Germinal center (tissue), 1 donor: Measurements from ENCODE around the gene SLC16A6.
"Not testable (repeated sequence)": the region's sequence is repeated elsewhere in the genome, so short reads cannot be mapped to it uniquely, and the experiment has no call there.

ENCODE experiments used
- DNase-seq: peaks from one replicate; pipeline ENCODE4 v3.0.0; 2012; ENCODE audit warnings: mixed read lengths, low spot score

SLC16A6 gene

DNA sequence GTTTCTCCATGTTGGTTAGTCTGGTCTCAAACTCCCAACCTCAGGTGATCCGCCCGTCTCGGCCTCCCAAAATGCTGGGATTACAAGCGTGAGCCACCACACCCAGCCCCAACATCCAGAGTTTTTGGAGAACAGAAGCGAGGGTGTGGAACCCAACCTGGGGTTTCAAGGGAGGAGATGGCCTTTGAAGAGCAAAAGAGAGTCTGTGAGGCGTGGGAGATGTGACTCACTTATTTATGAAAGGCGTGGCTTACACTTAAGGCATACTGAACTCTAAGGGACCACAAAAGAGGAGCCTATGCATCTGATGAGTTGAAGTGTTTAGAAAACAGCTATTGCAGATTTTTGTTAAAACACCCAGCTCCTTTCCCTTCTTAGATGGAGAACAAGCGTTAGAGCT, 19.2 kb upstream of the SLC16A6 start:
- DNase-seq: no peak

DNA sequence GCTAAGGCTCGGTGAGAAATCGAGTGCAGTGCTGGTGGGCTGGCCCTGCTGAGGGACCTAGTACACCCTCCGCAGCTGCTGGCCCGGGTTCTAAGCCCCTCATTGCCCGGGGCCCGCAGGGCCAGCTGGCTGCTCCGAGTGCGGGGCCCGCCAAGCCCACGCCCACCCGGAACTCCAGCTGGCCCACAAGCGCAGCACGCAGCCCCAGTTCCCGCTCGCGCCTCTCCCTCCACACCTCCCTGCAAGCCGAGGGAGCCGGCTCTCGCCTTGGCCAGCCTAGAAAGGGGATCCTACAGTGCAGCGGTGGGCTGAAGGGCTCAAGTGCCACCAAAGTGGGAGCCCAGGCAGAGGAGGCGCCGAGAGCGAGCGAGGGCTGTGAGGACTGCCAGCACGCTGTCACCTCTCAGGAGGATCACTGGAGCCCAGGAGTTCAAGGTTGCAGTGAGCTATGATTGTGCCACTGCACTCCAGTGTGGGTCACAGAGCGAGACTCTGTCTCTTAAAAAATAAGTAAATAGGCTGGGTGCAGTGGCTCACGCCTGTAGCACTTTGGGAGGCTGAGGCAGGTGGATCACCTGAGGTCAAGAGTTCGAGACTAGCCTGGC, 18.2 kb upstream of the SLC16A6 start:
- not testable (repeated sequence) for DNase-seq

DNA sequence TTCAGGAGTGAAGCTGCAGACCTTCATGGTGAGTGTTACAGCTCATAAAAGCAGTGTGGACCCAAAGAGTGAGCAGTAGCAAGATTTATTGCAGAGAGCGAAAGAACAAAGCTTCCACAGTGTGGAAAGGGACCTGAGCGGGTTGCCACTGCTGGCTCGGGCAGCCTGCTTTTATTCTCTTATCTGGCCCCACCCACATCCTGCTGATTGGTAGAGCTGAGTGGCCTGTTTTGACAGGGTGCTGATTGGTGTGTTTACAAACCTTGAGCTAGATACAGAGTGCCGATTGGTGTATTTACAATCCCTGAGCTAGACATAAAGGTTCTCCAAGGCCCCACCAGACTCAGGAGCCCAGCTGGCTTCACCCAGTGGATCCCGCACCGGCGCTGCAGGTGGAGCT, 17.6 kb upstream of the SLC16A6 start:
- not testable (repeated sequence) for DNase-seq

DNA sequence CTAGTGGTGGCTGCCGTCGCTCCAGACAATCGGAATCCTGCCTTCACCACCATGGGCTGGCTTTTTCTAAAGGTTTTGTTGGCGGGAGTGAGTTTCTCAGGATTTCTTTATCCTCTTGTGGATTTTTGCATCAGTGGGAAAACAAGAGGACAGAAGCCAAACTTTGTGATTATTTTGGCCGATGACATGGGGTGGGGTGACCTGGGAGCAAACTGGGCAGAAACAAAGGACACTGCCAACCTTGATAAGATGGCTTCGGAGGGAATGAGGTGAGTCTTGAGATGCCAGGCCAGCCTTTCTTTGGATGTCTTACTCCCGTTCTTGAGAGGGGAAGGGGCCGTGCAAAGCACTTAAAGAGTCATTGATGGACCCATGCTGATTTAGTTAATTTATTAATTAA, 16.5 kb upstream of the SLC16A6 start:
- no peak for DNase-seq

DNA sequence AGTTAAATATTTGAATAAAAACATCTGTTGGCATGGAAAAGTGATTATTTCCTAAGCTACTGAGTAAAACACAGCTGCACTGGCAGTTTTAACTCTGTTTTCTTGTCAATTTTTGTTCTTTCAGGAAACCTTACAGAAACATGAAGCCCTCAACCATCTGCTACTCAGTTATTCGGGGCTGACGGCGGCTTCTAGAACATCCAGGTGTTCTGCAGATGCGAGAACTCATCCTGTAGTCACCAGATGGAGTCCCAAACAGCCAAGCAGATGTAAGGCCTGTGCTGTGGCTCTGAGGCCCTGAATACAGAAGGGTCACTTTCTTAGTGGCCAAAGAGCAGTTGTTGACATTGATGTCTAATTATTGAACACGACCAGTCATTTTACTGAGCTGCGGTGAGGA, 15.9 kb upstream of the SLC16A6 start:
- no peak for DNase-seq

DNA sequence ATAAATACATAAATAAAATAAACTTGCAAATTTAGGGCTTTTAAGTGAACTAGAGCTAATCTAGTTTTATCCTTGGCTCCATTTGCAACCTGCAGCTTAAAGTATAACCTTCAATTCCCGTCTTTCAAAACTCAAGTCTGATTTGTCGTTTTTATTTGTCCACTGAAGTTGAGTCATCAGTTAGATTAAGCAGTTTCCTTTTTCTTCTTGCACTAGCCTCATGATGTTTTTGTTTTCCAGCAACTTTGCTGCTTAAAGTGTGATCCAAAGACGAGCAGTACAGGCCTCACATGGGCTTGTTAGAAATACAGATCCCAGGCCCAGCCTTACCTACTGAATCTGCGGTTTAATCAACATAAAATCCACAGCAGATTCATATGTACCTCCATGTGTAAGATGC, 14.2 kb upstream of the SLC16A6 start:
- no peak for DNase-seq

DNA sequence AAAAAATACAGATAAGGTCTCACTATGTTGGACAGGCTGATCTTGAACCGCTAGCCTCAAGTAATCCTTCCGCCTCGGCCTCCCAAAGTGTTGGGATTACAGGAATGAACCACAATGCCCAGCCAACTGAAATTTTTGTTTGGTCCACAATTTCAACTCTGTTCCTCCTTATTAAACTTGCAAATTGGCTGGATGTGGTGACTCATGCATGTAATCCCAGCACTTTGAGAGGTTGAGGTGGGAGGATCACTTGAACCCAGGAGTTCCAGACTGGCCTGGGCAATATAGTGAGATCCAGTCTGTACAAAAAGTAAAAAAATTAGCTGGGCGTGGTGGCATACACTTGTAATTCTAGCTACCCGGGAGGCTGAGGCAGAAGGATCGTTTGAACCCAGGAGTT, 13.8 kb upstream of the SLC16A6 start:
- no peak for DNase-seq

DNA sequence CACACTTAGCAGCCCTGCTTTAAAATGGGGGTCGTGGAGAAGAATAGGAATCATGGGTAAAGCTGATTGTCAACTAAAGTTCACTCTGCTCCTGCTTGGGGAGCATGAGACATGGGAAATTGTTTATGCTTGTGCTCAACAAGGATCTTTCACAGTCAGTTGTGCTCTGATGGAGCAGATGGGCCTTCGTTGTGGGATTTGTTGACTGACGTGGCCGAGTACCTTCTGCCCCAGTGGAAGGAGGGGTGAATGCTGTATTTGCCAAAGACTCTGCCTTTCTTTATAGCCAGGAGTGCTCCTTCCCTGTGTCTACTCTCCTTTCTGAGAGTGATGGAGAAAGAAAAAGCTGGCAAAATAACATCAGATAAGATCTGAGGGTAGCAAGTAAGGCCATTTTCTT, 11.7 kb upstream of the SLC16A6 start:
- no peak for DNase-seq

DNA sequence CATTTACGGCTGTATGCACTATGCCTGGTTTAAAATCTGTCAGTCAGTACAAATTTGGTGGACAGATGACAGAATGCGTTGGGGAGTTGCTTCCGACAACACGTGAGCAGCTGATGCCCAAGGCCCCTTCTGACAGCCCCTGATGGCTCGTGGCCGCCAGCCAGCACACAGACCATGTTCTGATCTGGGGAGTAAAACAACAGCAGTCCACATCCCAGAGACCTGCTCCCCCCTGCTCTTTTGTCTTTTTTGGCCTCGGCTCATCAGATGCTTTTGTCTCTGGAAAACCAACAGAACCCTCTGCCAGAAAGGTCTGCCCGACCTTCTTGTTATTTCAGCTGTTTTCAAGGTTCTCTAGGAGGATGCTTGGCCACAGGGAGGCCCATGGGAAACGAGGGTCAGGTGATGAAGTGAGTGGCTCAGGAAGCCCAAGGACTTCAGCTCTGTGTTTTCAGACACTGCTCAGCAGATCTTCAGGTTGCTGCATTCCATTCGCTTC, 11.2 kb upstream of the SLC16A6 start:
- no peak for DNase-seq

DNA sequence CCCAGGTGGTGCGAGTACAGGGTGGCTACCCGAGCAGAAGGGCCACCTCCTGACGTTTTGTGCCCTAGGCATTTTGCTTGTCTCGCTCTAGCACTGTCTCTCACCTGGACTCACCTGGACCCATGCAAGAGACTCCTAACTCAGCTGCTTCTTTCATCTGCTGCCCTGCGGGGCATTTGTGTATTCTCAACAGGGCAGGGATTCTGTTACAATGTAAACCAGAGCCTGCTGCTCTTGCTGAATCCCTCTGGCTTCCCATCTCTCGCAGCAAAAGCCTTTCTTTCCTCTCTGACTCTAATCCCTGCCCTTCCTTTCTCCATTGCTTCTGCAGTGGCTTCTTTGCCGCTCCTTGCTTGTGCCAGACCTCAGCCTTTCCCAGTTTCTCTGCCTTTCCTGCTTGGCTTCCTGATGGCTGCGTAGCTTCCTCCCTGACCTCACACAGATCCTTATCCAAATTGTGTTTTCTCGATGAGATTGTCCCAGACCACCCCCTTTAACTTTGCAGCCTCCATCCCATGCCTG, 10.6 kb upstream of the SLC16A6 start:
- no peak for DNase-seq

DNA sequence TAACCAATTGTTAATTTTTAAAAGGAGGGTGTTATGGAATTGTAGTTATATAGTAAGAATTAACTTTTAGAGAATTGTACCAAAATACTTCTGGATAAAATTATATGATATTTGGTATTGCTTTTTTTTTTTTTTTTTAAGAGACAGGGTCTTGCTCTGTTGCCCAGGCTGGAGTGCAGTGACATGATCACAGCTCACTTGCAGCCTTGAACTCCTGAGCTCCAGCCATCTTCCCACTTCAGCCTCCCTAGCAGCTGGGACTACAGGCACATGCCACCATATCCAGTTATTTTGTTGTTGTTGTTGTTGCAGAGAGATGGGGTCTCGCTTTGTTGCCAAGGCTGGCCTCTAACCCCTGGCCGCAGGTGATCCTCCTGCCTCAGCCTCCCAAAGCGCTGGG, 8.9 kb upstream of the SLC16A6 start:
- no peak for DNase-seq

DNA sequence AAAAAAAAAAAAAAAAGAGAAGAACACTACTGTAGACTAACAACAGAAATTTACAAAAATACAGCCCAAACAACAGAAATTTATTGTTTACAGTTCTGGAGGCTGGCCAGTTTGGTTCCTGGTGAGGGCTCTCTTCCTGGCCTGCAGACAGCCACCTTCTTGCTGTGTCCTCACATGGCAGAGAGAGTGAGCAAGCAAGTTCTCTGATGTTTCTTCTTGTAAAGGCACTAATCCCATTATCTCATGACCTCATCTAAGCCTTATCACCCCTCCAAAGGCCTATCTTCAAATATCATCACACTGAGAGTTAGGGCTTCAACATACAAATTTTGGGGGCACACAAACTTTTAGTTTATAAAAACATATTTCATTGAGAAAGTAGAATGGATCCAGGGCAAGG, 7.7 kb upstream of the SLC16A6 start:
- no peak for DNase-seq

DNA sequence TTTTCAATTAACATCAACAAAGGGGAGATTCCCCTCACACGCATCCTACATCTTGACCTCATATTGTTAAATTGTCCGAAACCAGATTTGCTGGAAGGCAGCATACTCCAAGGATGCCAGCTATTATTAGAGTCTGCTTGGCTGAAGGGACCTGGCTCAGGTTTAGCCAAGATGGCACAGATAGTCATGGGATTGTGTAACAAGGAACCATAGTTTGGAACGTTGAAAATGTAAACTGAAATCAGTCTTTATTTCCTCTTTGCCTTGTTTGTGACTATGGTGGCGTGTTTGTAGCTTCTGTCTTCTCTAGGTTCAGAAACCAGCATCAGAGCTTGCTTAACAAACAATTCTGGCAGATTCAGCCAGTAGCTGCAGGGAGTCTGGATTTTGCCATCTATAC, 6.3 kb upstream of the SLC16A6 start:
- DNase-seq: no peak

DNA sequence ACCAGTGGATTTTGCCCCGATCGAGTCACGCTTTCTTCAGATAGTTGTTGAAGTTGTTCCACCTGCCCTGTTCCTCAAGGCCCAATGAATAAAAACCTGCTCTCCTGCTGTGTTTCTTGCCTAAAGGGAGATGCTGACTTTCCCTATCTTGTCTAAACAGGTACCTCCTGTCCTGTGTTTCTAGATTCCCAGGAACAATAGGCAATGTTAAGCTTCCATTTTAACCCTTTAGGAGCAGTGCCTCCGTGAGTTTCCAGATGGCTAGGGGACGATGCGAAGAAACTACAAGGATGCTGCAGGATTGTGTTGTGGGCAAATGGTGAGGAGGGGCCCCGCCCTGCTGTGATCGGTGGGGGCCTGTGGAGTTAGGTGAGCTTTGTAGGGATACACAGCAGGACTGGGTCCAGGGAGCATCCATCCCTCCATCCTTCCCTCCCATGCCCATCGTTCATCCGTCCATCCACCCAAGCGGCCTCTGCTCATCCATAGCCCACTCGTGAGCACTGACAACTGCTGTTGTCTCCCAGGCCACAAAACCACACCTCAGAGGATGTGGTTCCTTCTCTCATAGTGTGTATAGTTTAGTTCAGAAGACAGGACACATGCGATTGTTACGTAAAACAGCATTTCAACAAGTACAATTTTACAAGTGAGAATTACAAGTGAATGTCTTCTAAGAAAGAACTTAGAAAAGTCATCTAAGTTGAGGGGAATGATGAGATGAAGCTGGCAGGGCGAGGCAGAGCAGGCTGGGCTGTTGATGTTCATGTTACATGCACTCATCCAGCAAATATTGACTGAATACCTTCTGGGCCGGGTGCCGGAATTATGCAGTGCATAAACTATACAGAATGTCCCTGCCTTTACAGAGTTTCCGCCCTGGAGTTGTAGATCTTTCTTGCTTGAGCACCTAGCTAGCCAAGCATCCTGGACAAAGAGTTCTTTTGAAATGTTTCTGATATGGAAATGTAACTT, 5.6 kb upstream of the SLC16A6 start:
- DNase-seq: no peak

DNA sequence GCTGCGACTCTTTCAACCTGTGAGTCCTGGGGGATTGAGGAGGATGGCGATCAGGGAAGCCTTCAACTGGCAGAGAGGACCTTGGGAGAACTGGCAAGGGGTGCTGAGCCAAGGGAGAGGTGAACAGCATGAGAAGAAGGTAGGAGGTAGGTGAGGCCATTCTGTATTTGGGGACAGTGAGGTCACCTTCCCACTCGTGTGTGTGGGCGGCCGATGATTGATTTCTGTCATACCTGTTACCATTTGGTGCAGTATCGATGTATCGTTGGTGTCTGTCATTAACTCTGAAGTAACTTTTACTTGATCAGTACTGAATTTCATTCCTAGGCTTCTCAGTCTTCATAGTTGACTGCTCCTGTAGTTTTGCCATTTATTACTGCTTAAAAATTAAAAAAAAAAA, 4.2 kb upstream of the SLC16A6 start:
- no peak for DNase-seq

DNA sequence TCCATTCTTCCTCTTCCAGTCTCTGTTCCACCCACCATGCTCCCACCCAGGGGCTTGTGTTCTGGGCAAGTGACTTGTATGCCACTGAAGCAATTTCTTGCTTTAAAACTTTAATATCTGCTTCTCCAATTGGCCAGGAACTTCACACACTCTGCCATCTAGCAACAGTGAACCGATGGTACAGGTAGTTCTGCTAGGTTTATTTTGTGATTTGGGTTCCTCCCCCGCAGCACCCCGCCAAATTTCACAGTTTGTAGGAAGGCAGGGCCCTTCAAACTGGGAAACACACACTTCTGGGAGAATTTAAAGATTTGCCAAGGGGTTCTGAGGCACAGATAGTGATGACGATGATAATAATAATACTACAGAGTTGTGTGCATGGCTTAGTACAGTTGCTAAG, 3.7 kb upstream of the SLC16A6 start:
- no peak for DNase-seq

DNA sequence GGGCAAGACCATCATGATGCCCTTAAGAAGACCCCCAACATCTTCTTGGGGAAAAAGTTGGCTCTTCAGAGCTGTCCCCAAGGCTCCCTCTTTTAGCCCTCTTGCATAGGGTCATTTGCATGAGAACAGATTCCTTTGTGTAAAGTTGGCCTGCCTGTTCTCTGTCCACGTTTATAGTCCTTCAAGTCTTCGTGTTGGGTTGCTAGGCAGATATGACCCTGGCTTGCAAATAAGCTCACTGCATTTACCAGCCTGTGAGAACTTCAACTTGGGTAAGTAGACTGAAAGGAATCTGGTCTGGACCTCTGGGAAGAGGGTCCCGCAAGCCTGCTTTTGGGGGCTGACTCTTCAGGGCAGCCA, 3.2 kb upstream of the SLC16A6 start:
- DNase-seq: no peak

DNA sequence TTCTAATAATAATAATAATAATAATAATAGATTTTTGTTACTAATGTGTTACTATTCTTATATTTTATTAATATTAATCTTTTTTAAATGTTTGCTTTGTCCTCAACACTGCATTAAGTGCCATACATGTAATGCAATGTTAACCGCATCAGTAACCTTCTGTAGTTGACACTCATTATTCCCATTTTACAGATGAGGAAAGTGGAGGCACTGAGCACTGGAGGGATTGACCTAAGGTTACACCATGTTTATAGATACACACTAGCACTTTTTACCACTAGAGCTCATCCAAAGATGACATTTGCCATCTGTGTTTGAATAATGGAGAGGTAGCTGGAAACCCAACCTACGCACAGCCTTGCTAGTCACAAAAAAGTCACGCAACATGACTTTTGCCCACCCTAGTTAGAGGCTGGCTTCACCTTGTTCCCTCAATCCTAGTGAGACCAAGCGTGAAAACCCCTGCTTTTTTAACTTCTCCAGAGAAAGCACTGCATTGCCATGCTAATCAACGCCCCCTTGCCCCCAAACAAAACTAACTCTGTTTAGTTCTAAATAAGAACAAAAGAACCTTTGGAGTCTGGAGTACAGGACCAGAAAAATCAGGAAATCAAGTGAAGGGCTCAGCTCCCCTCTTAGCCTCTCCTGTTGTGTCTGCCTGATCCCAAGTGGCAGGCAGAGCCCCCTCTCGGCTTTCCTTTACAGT, 2.7 kb upstream of the SLC16A6 start:
- DNase-seq: no peak

DNA sequence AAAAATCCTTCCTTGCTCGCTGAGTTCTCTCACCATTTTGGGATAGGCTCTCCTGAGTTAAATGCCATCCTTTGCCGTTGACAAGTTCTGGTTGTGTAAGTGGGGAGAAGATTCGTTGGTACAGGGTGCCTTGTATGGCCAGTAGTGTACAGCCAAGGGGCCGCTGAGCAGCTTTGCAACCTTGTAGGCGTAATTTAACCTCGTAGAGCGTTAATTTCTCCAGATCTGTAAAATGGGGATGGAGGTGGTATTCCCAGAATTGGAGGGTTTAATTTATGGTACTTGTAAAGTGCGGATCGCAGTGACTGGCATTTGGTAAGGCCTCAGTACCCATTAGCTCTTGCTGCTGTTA, 1.7 kb upstream of the SLC16A6 start:
- no peak for DNase-seq

DNA sequence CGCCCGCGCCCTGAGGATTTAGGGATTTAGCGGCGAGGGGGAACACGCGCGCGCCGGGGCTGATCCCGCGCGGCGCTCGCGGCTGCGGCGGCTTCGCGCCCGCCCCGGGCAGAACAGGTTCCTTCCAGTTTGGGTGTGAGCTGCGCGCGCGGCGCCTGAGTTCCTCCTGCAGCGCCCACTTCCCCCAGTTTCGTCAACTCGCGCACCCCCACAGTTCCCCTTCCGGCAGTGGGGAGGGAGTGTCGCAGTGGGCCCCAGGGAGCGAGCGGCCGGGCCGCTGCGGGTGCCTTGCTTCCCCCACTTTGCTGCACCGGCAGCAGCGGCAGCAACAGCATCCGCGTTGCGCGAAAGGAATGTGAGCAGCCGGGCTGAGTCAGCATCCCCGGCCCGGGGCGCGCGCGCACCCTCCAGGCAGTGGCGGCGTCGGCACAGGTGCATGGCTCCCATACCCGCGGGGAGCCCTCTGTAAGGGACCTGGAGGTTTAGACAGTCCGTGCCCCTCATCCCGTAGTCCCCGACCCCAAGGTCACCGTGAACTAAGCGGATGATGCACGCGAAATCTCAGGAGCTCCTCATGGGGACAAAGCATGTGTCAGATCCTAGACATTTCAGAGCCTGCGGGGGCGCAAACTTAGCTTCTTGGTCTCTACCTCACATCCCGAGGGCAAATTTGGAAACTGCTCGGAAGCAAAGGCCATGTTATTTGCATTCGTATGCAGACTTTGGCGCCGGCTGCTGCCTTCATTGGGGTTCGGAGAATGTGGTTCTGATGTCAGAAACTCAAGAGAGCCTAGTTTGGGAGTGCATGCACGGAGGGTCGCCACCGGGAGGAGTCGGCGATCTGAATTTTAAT, 1.1 kb upstream of the SLC16A6 start:
- DNase-seq: peak; percentile 95

DNA sequence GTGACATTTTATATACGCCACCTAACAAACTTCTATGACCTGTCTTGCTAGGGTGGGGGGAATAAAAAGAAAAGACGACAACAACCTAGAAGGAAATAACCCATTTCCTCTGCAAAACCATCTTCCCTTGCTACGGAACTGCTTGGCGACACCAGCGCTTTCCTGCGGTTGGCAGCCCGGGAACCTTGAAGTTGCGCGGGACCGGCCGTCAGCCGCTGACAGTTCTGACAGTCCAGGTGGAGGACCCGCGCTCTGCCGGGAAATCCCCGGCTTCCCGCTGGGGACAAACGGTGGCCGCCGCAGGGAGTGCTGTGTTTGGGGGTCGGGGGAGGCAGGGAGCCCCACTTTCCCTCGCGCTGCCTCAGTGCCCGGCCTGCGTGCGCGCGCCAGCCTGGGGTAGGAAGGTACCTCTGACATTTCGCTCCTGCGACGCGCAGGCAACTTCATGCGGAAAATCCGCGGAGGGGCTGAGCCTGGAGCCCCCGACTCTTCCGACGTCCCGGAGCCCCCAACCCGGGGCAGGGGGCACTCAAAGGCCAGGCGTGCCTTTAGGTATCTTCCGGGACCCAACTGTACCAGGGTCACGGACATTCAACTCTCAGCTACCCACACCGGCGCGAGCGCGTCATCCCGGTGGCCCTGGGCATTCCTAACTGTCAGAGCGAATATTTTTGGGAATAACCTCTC, 516 bp downstream of the SLC16A6 start:
- DNase-seq: peak; percentile 58
